ENCODE data around the gene TSKU. TPM values are rescaled to one million over a fixed set of nuclear protein-coding genes. Genes with fewer than 3 reads are reported as not detected.

Gene TSKU
- total and polyA plus RNA-seq, 9 of the 15 experiments (the other 6 are each of a cell fraction or from before 2014, with no cell fraction given): 0.60 to 11.9 (median 8.4) TPM

- WGBS (ENCODE audit: insufficient coverage, low coverage, missing lambda C conversion rate): 68% methylated on average over 12 of the region's 12 CpGs
- BruUV-seq (replicated peaks): no TSS peak
- no peak overlapping the region for H2AFZ ChIP-seq (ENCODE audit: low read depth, low read length)
- H3K36me3 ChIP-seq (ENCODE audit: control insufficient read depth, insufficient read depth, low read length): no peaks in the 10 kb centered on the region
- TF ChIP-seq, protein P1, sequence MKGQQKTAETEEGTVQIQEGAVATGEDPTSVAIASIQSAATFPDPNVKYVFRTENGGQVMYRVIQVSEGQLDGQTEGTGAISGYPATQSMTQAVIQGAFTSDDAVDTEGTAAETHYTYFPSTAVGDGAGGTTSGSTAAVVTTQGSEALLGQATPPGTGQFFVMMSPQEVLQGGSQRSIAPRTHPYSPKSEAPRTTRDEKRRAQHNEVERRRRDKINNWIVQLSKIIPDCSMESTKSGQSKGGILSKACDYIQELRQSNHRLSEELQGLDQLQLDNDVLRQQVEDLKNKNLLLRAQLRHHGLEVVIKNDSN (CRISPR knock-in tag; IDR thresholded peaks at IDR 0.05): no peak
- TF ChIP-seq PHF21A (IDR thresholded peaks at IDR 0.05; ENCODE audit: borderline replicate concordance, low read depth) (no peak), OTX1 (CRISPR knock-in tag; IDR thresholded peaks at IDR 0.05) (no peak), PTTG1 (tag; IDR thresholded peaks at IDR 0.05; ENCODE audit: low read depth) (no peak), SREBF1 (IDR thresholded peaks at IDR 0.05; ENCODE audit: borderline replicate concordance, low read depth, low read length) (no peak), ZNF561 (CRISPR knock-in tag; conservative IDR thresholded peaks at IDR 0.05) (no peak), NFIX (CRISPR knock-in tag; IDR thresholded peaks at IDR 0.05; ENCODE audit: low read depth) (no peak), NCOA4 (IDR thresholded peaks at IDR 0.05; ENCODE audit: partially characterized antibody) (no peak)
- TF ChIP-seq, protein P2, sequence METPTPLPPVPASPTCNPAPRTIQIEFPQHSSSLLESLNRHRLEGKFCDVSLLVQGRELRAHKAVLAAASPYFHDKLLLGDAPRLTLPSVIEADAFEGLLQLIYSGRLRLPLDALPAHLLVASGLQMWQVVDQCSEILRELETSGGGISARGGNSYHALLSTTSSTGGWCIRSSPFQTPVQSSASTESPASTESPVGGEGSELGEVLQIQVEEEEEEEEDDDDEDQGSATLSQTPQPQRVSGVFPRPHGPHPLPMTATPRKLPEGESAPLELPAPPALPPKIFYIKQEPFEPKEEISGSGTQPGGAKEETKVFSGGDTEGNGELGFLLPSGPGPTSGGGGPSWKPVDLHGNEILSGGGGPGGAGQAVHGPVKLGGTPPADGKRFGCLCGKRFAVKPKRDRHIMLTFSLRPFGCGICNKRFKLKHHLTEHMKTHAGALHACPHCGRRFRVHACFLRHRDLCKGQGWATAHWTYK (CRISPR knock-in tag; IDR thresholded peaks at IDR 0.05): no peak
- TF ChIP-seq, protein P3, sequence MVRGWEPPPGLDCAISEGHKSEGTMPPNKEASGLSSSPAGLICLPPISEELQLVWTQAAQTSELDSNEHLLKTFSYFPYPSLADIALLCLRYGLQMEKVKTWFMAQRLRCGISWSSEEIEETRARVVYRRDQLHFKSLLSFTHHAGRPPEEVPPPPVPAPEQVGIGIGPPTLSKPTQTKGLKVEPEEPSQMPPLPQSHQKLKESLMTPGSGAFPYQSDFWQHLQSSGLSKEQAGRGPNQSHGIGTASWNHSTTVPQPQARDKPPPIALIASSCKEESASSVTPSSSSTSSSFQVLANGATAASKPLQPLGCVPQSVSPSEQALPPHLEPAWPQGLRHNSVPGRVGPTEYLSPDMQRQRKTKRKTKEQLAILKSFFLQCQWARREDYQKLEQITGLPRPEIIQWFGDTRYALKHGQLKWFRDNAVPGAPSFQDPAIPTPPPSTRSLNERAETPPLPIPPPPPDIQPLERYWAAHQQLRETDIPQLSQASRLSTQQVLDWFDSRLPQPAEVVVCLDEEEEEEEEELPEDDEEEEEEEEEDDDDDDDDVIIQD (CRISPR knock-in tag; IDR thresholded peaks at IDR 0.05): no peak
- no peak for FAIRE-seq
- no peaks in the 10 kb centered on the region for H4K20me1 ChIP-seq (replicated peaks; ENCODE audit: control insufficient read depth, insufficient read depth, low read length)
- intact Hi-C loops (cut with micrococcal nuclease) (no loop called here), in situ Hi-C loops (cut with MboI) (loop anchor here (5.0 kb wide), 2 partner anchors 45 to 180 kb away; partner anchors contain the start of gene TSKU)
- CTCF ChIA-PET (ENCODE audit: low intra/inter-chr PET ratio): interaction anchor here (4.8 kb wide), 1 partner anchor 62 kb away, joined by 39 read pairs; no protein-coding TSS in a partner anchor
- H3K9ac ChIP-seq (ENCODE audit: insufficient read depth in 1 of 2, low read depth in 2 of 2, low read length in 2 of 2): peak overlapping the region in 1 of 2 experiments; percentile 73; a peak in 2 of 4 replicates
- DNase-seq (ENCODE audit: extremely low read depth in 1 of 4, low spot score in 3 of 4): no peak
- H3K79me2 ChIP-seq (ENCODE audit: control insufficient read depth, insufficient read depth, low read length): no peaks in the 10 kb centered on the region
- no peak overlapping the region for H3K27ac ChIP-seq (ENCODE audit: extremely low read depth, low read depth, low read length)
- no peak for ATAC-seq
- POLR2A ChIA-PET: interaction anchor here (1.2 to 2.0 kb wide), 3 partner anchors 12 to 24 kb away, joined by 3 to 10 read pairs (median 3); no protein-coding TSS in a partner anchor
- H3K4me2 ChIP-seq (ENCODE audit: insufficient read depth, low read length): no peak overlapping the region
- no peaks in the 10 kb centered on the region for H3K9me3 ChIP-seq (replicated peaks; ENCODE audit: control insufficient read depth, insufficient read depth, low read depth, low read length)
- H3K27me3 ChIP-seq (ENCODE audit: control insufficient read depth in 2 of 2, insufficient read depth in 2 of 2, low read length in 2 of 2): no peaks in the 10 kb centered on the region
- no peak overlapping the region for H3K4me3 ChIP-seq
- no peaks in the 10 kb centered on the region for H3K9me1 ChIP-seq (ENCODE audit: control insufficient read depth, insufficient read depth, low read length)
- H3K4me1 ChIP-seq (replicated peaks in 1 of 2; ENCODE audit: control insufficient read depth in 2 of 2, insufficient read depth in 2 of 2, low read length in 2 of 2): peaks cover 27 to 36% of the 10 kb centered on the region in 2 experiments
Observed at GRCh38 chr11:76736773-76737495, 46.2 kb upstream of the TSKU start.

Data from K562 (cell line).